ENCODE data around the gene MYT1. TPM values are rescaled to one million over a fixed set of nuclear protein-coding genes. Genes with fewer than 3 reads are reported as not detected.

MYT1 gene
- polyA plus RNA-seq, 1 of the 3 experiments (the other 2 are of a cell fraction): 0.10 TPM

- H3K36me3 ChIP-seq (replicated peaks in 1 of 2; ENCODE audit: control insufficient read depth in 1 of 2, insufficient read depth in 2 of 2, low read length in 1 of 2): no peaks in the 10 kb centered on the region
- CTCF ChIA-PET: interaction anchor here (0.8 to 2.5 kb wide), 5 partner anchors 8 to 172 kb away, joined by 3 to 6 read pairs (median 4); partner anchors contain the start of gene LKAAEAR1
- H3K9ac ChIP-seq: peak within 1 kb of the TSS; percentile 83
- POLR2A ChIA-PET: interaction anchor here (1.0 to 2.7 kb wide), 4 partner anchors 56 to 171 kb away, joined by 3 to 9 read pairs (median 6); partner anchors contain the start of genes LKAAEAR1 and MYT1
- H3K4me3 ChIP-seq (ENCODE audit: low read depth in 2 of 2, low read length in 1 of 2): peak within 1 kb of the TSS; percentile 89 to 92
- WGBS (ENCODE audit: low lambda C conversion rate): 0% methylated on average over 8 of the region's 96 CpGs
- H3K9me2 ChIP-seq: no peaks in the 10 kb centered on the region
- peaks cover 6 to 28% of the 10 kb centered on the region in 2 experiments; a peak in 3 of 4 replicates for H3K4me1 ChIP-seq (ENCODE audit: control insufficient read depth in 1 of 2, insufficient read depth in 2 of 2, low read depth in 1 of 2, low read length in 1 of 2)
- DNase-seq: peak; percentile 100
- H4K20me1 ChIP-seq (ENCODE audit: insufficient read depth): no peaks in the 10 kb centered on the region; the same call in 1 of the 2 replicates
- peaks cover 34% of the 10 kb centered on the region for H3K79me2 ChIP-seq (ENCODE audit: insufficient read depth)
- no peaks in the 10 kb centered on the region for H3F3A ChIP-seq (replicated peaks; ENCODE audit: insufficient read depth)
- H3K4me2 ChIP-seq: peak within 1 kb of the TSS; percentile 95
- no peaks in the 10 kb centered on the region for H3K9me3 ChIP-seq
- H3K27me3 ChIP-seq (ENCODE audit: insufficient read depth): no peaks in the 10 kb centered on the region; the same call in 1 of the 2 replicates
- H3K27ac ChIP-seq (ENCODE audit: low read depth in 2 of 2, low read length in 1 of 2): peak within 1 kb of the TSS; percentile 49 to 84; a peak in 3 of 4 replicates
- peak within 1 kb of the TSS; percentile 99 for H2AFZ ChIP-seq (ENCODE audit: low read depth)
- no peak for TF ChIP-seq ZBTB33 (IDR thresholded peaks at IDR 0.05; ENCODE audit: borderline replicate concordance, low read depth)
- no peak for TF ChIP-seq FOSL2 (IDR thresholded peaks at IDR 0.05; ENCODE audit: borderline replicate concordance, low read depth)
- no peak for TF ChIP-seq USF2 (IDR thresholded peaks at IDR 0.05; ENCODE audit: borderline replicate concordance, low read depth, low read length)
- TF ChIP-seq POLR2AphosphoS5 (IDR thresholded peaks at IDR 0.05; ENCODE audit: low read depth, low read length): peak; percentile 54
- TF ChIP-seq NRF1 (IDR thresholded peaks at IDR 0.05; ENCODE audit: low read depth, low read length): peak; percentile 80
- TF ChIP-seq TAF1 (IDR thresholded peaks at IDR 0.05; ENCODE audit: borderline replicate concordance, low read depth, low read length): no peak
- TF ChIP-seq NFIC (IDR thresholded peaks at IDR 0.05; ENCODE audit: borderline replicate concordance): no peak
- peak; percentile 35; the same call in 1 of the 2 replicates for TF ChIP-seq SIN3A (IDR thresholded peaks at IDR 0.05; ENCODE audit: borderline replicate concordance, low read depth, low read length)
- TF ChIP-seq YY1 (IDR thresholded peaks at IDR 0.05; ENCODE audit: low read depth): no peak; the same call in 1 of the 2 replicates
- TF ChIP-seq MXI1 (IDR thresholded peaks at IDR 0.05; ENCODE audit: low read depth, low read length): 0 out of 2 replicates have a peak, but pooled peaks have one; percentile 35
- TF ChIP-seq RCOR1 (IDR thresholded peaks at IDR 0.05; ENCODE audit: low read length): no peak
- peak; percentile 79 for TF ChIP-seq CHD2 (IDR thresholded peaks at IDR 0.05; ENCODE audit: low read length, partially characterized antibody)
- 0 out of 2 replicates have a peak, but pooled peaks have one; percentile 4 for TF ChIP-seq PBX3 (IDR thresholded peaks at IDR 0.05)
- TF ChIP-seq EZH2phosphoT487 (IDR thresholded peaks at IDR 0.05; ENCODE audit: borderline replicate concordance, low read depth): no peak
- peak; percentile 32; the same call in 1 of the 2 replicates for TF ChIP-seq GABPA (IDR thresholded peaks at IDR 0.05; ENCODE audit: low read depth)
- no peak for TF ChIP-seq GATA2 (CRISPR knock-in tag; IDR thresholded peaks at IDR 0.05)
- peak; percentile 62; the same call in 1 of the 2 replicates for TF ChIP-seq MAX (IDR thresholded peaks at IDR 0.05; ENCODE audit: low read depth)
- TF ChIP-seq, protein P1, sequence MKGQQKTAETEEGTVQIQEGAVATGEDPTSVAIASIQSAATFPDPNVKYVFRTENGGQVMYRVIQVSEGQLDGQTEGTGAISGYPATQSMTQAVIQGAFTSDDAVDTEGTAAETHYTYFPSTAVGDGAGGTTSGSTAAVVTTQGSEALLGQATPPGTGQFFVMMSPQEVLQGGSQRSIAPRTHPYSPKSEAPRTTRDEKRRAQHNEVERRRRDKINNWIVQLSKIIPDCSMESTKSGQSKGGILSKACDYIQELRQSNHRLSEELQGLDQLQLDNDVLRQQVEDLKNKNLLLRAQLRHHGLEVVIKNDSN (IDR thresholded peaks at IDR 0.05; ENCODE audit: borderline replicate concordance, low read depth): no peak
- TF ChIP-seq, protein P2, sequence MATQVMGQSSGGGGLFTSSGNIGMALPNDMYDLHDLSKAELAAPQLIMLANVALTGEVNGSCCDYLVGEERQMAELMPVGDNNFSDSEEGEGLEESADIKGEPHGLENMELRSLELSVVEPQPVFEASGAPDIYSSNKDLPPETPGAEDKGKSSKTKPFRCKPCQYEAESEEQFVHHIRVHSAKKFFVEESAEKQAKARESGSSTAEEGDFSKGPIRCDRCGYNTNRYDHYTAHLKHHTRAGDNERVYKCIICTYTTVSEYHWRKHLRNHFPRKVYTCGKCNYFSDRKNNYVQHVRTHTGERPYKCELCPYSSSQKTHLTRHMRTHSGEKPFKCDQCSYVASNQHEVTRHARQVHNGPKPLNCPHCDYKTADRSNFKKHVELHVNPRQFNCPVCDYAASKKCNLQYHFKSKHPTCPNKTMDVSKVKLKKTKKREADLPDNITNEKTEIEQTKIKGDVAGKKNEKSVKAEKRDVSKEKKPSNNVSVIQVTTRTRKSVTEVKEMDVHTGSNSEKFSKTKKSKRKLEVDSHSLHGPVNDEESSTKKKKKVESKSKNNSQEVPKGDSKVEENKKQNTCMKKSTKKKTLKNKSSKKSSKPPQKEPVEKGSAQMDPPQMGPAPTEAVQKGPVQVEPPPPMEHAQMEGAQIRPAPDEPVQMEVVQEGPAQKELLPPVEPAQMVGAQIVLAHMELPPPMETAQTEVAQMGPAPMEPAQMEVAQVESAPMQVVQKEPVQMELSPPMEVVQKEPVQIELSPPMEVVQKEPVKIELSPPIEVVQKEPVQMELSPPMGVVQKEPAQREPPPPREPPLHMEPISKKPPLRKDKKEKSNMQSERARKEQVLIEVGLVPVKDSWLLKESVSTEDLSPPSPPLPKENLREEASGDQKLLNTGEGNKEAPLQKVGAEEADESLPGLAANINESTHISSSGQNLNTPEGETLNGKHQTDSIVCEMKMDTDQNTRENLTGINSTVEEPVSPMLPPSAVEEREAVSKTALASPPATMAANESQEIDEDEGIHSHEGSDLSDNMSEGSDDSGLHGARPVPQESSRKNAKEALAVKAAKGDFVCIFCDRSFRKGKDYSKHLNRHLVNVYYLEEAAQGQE (IDR thresholded peaks at IDR 0.05; ENCODE audit: low read depth, low read length): no peak
- no peak for TF ChIP-seq RFX5 (IDR thresholded peaks at IDR 0.05; ENCODE audit: low read length)
- TF ChIP-seq RXRA (IDR thresholded peaks at IDR 0.05; ENCODE audit: borderline replicate concordance, low read depth): no peak
- TF ChIP-seq FOXM1 (IDR thresholded peaks at IDR 0.05; ENCODE audit: low read depth): no peak
Observed at GRCh38 chr20:64255361-64256281, 91.4 kb downstream of the MYT1 start, which contains the start of gene PCMTD2. TSS of gene PCMTD2 (plus strand) at chr20:64255748. CDS start at chr20:64259966, 4,218 bp downstream.
